Jurkat, Clone E6-1 (cell line): ENCODE data around the gene TSPOAP1.

Source experiments
- DNase-seq: peaks from one replicate; pipeline ENCODE4 v3.0.0-alpha.2; 2011; ENCODE audit warnings: low read depth, low spot score
- H3K4me3 ChIP-seq: 2 replicates; pipeline ENCODE4 v1.5.1; 2011; ENCODE audit warnings: mild to moderate bottlenecking, low read length, control low read depth, moderate library complexity

Gene TSPOAP1

GRCh38 chr17:58320570-58321323 lies 7.8 kb downstream of the TSPOAP1 start:
- H3K4me3 ChIP-seq = no peak overlapping the region
- no peak for DNase-seq

DNA sequence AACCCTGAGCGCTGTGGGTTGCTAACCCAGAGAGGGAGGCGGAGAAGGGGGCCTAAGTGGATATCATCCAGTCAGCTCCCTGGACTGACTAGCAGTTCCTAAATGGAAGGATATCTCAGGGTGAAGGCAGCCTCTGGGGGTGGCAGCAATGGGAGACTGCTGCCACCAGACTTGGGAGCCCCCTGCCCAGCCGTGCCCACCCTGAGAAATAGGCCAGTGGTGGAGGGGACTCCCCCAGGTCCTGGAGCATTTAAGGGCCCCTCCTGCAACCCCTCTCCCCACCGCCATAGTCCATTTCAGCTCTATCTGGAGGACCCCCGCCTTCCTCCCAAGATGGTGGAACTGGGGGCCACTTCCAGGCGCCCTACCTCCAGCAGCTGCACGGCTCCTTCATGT lies 8.4 kb downstream of the TSPOAP1 start:
- DNase-seq = no peak
- no peak overlapping the region for H3K4me3 ChIP-seq

GRCh38 chr17:58319173-58320162 lies 9.1 kb downstream of the TSPOAP1 start:
- no peak overlapping the region for H3K4me3 ChIP-seq

DNA sequence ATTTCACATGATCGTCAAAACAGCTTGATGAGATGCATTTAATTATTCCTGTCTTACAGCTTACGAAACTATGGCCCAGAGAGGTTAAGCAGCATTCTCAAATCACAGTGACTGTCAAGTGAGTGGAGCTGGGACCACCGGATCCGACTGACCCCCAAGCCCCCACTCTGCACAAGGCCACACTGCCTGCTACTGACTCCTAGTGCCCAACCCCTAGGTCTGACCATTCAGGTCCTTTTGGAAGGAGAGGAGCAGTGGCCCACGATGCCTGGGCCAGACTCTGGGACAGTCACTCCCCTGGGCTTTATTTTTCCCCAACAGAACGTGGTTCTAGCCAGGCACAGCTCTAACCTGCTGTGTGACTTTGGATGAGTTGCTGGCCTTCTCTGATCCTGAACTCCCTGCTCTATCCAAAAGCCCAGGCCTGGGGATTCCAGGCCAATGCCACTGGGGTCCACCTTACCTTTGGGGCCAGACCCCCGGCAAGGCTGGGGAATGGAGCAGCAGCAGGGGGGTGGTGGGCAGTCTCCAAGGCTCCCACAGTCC lies 9.9 kb downstream of the TSPOAP1 start:
- no peak overlapping the region for H3K4me3 ChIP-seq

More at GRCh38 chr17:58319173-58320162, 9.1 kb downstream of the TSPOAP1 start:
- no peak for DNase-seq

DNA sequence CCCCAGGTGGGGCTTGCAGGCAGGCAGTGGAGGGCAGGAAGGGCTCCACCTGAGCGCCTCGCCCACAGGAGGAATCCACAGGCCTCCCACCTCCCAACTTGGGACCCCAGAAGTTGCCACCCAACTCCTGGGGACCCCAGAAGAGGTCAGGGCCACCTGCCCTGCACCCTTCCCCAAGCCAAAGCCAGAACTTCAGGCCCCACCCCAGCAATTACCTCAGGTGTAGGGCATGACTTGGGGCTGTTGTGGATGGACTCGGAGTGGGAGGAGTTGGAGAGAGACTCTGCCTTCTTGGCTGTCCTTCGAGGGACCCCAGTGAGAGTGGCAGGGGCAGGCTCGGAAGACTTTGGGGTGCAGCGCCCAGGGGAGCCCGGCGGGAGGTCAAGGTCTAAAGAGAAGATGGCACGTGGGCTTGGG lies 10.5 kb downstream of the TSPOAP1 start:
- no peak overlapping the region for H3K4me3 ChIP-seq
- no peak for DNase-seq

More for the DNA sequence above, 9.9 kb downstream of the TSPOAP1 start:
- DNase-seq = no peak

DNA sequence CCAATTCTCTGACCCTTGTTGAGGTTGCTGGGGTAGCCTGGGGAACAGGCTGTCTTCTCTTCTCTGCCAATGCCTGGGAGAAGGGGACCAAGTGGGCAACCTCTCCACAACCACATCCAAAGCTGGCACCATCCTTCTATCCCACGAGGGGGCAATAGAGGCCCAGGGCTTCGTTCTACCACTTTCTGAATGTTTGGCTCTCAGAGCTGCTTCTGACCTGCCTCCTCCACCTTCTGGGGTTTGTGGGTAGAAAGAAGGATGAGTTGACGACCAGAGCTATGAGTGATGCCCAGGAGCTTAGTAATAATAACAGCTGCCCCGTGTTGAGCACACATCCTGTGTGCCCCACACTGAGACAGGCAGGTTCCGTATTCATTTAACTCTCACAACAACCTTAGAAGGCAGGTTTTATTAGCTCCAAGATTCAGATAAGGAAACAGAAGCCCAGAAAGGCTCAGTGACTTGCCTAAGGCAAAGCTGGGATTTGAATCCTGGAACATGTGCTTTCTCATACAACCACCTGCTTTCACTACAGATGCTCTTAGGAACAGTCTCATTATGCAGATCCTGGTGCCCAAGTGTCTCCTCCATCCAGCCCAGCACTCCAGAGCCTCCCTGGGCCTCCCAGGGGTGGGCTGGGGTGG lies 11.1 kb downstream of the TSPOAP1 start:
- peak; percentile 54 for DNase-seq
- H3K4me3 ChIP-seq = no peak overlapping the region

DNA sequence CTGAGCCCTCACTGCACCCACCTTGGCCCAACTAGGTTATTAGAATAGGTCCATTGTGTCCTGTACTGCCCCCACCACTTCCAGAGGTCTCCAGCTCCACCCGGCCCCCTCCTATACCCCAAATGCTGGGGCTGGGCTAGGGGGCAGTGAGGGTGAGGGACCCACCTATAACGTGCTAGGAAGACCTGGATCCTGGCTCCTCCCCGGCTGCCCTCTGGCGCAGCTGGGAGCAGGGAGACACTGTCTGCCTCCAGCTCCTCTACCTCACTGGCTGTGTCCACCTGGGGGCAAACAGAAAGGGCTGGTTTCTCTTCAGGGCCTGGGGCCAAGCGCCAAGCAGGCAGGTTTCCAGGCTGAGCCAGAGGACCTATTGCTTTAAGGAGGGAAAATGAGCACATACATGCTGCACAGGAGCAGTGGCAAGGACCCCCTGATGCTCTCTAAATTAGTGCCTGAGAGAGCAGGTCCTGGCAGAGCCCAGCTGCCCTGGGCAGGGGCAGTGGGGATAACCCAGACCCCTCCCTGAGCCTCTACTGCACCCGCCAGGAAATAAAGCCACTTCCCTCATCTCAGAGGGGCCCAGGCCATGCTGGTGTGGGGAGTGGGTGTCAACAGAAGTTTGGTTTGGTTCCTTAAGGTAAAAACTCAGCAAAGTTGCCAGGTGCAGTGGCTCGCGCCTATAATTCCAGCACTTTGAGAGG lies 12.2 kb downstream of the TSPOAP1 start:
- H3K4me3 ChIP-seq = no peak overlapping the region

GRCh38 chr17:58315750-58316149 lies 12.8 kb downstream of the TSPOAP1 start:
- DNase-seq = no peak
- H3K4me3 ChIP-seq = no peak overlapping the region

More for the DNA sequence above, 12.2 kb downstream of the TSPOAP1 start:
- DNase-seq = no peak

DNA sequence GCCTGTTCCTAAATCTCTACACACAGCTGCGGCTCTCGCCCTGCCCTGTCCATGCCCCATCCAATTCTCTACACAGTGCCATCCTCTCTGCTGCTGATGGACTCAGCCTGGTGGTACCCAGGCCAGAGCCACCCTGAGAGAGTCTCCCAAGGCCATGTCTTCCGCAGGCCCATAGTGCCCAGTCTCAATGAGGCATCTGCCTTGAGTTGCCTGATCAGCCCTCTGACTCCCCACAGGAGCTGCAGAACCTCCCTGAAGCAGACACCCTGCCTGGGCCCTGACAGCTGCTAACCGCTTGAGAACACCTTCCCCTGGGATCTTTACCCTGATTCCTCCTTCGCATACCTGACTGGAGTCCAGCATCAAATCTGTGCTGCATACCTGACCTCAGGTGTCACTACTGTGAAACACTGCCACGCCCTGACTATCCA lies 13.3 kb downstream of the TSPOAP1 start:
- no peak for DNase-seq
- H3K4me3 ChIP-seq = no peak overlapping the region

DNA sequence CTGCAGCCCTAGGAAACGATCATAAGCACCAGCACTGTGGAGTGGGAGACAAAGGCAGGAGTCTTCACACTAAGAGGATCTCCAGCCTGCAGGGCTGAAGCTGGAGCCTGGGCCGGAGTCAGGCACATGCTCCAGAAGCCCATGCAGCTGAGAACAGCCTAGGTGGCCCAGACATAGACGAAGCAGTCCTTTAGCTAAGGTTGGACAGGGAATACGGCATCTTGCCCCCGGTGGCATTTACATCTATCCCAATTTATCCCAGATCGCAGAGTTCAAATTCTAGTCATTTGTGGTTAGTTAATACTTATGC lies 13.9 kb downstream of the TSPOAP1 start:
- DNase-seq = no peak
- H3K4me3 ChIP-seq = no peak overlapping the region

DNA sequence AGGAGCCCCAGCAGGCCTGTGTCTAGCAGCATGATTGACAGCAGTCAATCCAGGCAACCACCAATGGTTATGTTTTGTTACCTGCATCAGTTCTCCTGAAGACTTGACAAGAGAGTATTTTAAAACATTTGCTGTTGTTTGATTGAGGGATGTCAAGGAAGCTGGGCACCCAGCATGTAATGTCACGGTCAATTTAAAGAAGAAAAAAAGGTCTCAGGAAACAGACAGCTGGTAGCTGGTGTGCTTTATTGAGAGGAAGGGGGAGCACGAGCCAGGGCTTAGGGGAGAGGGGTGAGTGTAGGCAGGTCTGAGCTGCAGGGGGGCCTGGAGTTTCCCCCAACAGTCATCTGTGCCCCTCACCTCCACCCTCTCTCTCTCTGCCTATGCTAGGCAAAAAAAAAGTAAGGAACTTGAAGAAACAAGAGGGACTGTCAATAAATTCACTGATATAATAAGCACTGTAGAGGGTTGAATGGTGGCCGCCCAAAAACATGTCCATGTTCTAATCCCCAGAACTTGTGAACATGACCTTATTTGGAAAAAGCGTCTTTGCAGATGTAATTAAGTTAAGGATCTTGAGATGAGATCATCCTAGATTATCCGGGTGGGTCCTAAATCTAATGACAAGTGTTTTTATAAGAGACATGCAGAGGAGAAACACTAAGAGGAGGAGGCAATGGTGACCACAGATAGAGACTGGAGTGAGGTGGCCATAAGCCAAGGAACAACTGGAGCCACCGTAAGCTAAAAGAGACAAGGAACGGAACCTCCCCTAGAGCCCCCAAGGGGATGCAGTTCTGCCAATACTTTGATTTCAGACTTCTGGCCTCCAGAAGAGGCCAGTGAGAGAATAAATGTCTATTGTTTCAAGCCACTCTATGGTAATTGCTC lies 14.5 kb downstream of the TSPOAP1 start:
- H3K4me3 ChIP-seq = no peak overlapping the region
- no peak for DNase-seq

GRCh38 chr17:58312829-58313228 lies 15.8 kb downstream of the TSPOAP1 start:
- no peak for DNase-seq
- no peak overlapping the region for H3K4me3 ChIP-seq

DNA sequence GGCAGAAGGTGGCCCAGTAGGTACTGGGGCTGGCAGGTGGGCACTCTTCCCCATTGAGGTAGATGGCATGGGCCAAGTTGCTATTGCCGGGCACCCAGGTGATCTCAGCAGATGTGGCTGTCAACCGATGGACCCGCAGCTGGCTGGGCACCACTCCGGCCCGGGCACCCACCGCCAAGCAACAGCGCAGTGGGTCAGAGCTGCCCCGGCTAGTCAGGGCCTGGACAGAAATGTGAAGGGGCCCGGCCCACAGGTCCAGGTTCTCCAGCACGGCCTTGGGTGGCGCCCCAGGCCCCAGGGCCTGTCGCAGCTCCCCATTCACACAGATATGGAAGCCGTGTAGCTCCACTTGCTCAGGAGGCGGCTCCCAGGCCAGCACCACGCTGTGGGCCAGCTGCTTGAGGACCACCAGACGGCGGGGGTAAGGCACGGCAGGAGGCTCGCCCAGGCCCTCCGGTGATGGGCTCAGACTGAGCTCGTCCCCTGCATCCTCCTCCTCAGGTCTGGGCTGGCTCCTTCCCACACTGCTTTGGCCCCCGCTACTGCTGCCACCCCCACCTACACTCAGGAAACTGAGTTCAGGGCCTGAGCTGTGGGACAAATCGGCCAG lies 16.5 kb downstream of the TSPOAP1 start:
- DNase-seq = no peak
- H3K4me3 ChIP-seq = no peak overlapping the region

DNA sequence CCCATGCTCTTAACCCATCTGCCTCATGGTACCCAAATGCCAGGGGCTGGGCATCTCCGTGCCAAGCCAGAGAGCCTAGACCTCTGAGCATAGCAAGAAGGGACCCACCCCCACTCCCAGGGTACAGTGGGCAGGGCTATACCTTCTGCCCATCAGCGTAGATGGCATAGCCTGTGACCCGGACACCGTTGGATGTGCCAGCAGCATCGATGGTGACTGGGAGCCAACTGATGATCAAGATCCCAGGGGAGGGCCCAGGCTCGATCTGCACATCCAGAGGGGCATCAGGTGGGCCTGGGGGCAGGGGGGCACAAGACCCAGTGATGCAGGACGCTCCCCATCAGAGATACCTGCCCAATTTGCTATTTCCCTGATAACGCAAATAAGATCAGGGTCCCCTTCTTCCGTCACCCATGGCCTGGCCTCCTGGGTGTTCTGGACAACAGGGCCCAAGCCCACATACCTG lies 17.1 kb downstream of the TSPOAP1 start:
- no peak for DNase-seq

DNA sequence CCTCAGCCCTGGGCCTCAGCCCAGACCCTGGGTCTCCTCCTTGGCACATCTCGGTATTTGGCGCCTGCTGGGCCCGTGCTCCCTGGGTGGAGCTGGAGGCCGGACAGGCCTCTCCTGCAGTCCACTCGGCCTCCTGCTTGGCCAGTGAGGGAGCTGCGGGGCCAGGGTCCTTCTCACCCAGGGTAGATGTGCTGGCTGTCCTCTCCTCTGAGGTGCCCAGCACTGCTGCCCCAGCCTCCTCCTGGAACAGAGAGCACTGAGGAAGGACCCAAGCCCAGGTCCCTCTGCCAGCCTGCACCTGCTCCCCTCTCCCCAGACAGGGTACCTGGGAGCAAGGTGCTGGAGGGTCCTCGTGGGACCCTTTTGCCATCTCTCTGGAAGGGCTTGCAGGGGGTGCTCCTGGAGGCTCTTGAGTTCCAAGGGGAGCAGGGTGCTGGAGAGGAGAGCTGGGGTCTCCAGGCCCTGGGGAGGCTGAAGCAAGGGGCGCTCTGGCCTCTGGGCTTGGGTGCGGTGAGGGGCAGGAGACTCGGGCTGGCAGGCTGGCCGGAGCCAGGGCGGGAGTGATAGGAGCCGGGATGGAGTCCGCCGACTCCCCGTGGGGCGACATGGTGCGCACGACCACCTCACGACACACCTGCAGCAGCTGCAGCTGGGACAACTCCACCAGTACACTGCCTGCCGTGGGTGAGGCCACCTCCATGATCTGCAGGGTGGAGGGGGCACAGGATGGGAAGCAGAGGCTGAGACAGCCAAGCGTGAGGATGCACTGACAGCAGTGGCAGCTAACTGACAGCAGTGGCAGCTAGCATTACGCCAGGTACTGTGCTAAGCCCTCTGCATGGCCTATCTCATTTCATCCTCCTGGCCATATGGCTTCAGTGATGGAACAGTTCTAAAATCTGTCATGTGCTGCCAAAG lies 17.8 kb downstream of the TSPOAP1 start:
- H3K4me3 ChIP-seq = no peak overlapping the region
- no peak for DNase-seq

More for the DNA sequence above, 17.1 kb downstream of the TSPOAP1 start:
- H3K4me3 ChIP-seq = no peak overlapping the region

DNA sequence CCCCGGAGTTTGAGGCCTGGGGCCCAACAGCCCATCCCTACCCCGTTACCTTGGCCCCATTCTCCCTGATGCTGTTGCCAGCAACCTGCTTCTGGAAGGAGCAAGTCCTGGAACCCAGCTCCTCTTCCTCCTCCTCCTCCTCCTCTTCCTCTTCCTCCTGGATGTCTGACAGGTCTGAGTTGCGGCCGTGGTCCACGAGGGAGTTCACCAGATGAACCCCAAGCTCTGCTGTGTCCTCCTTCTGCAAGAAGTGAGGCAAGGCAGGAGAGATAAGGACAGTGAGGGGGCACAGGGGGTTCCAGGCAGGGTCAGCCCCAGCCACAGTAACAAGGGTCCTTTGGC lies 18.7 kb downstream of the TSPOAP1 start:
- no peak for DNase-seq
- H3K4me3 ChIP-seq = no peak overlapping the region
